HepG2 (cell line): ENCODE measurements around the gene GGTLC1. TPM values are rescaled to one million over a fixed set of nuclear protein-coding genes. Genes with fewer than 3 reads are reported as not detected.

Source experiments
- CHCHD3 ChIP-seq: sonication (generic); formaldehyde crosslinking; IDR thresholded peaks from 2 replicates; pipeline ENCODE4 v1.8.0; 2022; ENCODE audit warnings: mild to moderate bottlenecking, missing genetic modification reagents, moderate library complexity
- NFAT5 ChIP-seq: sonication (generic); formaldehyde crosslinking; IDR thresholded peaks from 2 replicates; pipeline ENCODE4 v1.4.0; 2020; ENCODE audit warnings: missing genetic modification reagents
- ZNF343 ChIP-seq: sonication (generic); formaldehyde crosslinking; IDR thresholded peaks from 2 replicates; pipeline ENCODE4 v1.4.0; 2020; ENCODE audit warnings: mild to moderate bottlenecking, missing genetic modification reagents
- polyA plus RNA-seq, 8 experiments: library from polyadenylated mRNA; depleted of rRNA in 3 of 8; stranded (reverse) in 7 of 8; unstranded in 1 of 8; fragments of >200 nt; fragmentation: Illumina TruSeq in 4 of 8; extraction: Trizol in 4 of 8; gene quantifications; 2 replicates each; pipeline versions ENCODE4 v1.2.1 to v1.2.3, GENCODE V29; 2011 to 2016; ENCODE audit warnings: low read depth in 4 of 8, missing spikeins in 1 of 8, mixed read lengths in 1 of 8; ENCODE audit not compliant: insufficient read depth in 1 of 8
- total RNA-seq, 5 experiments: library from RNA; depleted of rRNA; stranded (reverse); fragments of >200 nt; fragmentation: Illumina TruSeq; extraction: Trizol; gene quantifications; 2 replicates each; pipeline ENCODE4 v1.2.3, GENCODE V29; 2016; ENCODE audit warnings: low read depth in 1 of 5
- TF ChIP-seq, protein P1 (sequence below), 2 experiments: sonication (generic) in 1 of 2; formaldehyde crosslinking in 1 of 2; IDR thresholded peaks; 2 replicates each; pipeline versions ENCODE4 v1.4.0 to v1.6.1; 2016 to 2020; ENCODE audit warnings: borderline replicate concordance in 1 of 2, low read depth in 1 of 2, mild to moderate bottlenecking in 1 of 2, missing genetic modification reagents in 1 of 2

Gene GGTLC1
- total and polyA plus RNA-seq, 2 of the 13 experiments (the other 11 are each of a cell fraction or from before 2014, with no cell fraction given) = not detected

DNA sequence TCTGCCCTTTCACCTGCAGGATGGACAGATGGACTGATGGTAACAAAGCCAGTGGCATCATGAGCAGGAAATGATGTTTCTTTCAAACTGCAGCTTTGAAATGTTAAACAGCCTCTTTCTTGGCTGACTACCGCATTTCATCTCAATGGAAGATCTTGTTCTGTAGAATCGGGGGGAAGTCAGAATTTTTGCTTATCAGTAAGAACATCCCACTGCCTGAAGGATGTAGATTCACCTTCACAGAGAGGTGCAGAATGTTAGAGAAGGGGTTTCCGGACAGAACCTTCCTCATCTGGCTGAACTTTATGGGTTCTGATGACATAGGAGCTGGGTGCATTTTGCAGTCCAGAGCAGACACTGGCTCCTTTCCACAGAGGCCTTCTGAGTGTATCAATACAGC lies 32.7 kb downstream of the GGTLC1 start (continued):
- TF ChIP-seq NFAT5 (CRISPR knock-in tag) (no peak), CHCHD3 (CRISPR knock-in tag) (no peak), ZNF343 (CRISPR knock-in tag) (no peak)
- TF ChIP-seq, protein P1, sequence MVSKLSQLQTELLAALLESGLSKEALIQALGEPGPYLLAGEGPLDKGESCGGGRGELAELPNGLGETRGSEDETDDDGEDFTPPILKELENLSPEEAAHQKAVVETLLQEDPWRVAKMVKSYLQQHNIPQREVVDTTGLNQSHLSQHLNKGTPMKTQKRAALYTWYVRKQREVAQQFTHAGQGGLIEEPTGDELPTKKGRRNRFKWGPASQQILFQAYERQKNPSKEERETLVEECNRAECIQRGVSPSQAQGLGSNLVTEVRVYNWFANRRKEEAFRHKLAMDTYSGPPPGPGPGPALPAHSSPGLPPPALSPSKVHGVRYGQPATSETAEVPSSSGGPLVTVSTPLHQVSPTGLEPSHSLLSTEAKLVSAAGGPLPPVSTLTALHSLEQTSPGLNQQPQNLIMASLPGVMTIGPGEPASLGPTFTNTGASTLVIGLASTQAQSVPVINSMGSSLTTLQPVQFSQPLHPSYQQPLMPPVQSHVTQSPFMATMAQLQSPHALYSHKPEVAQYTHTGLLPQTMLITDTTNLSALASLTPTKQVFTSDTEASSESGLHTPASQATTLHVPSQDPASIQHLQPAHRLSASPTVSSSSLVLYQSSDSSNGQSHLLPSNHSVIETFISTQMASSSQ (IDR thresholded peaks at IDR 0.05; ENCODE audit: low read depth) = no peak
- TF ChIP-seq, protein P1 (CRISPR knock-in tag; IDR thresholded peaks at IDR 0.05; ENCODE audit: borderline replicate concordance) = no peak
